Ishikawa (cell line): ENCODE measurements around the gene MRPL43.

Experiments
- CEBPB ChIP-seq: IDR thresholded peaks from 2 replicates; pipeline ENCODE4 v1.6.1; 2012
- EGR1 ChIP-seq: IDR thresholded peaks from 2 replicates; pipeline ENCODE4 v1.6.1; 2012
- EP300 ChIP-seq: IDR thresholded peaks from 2 replicates; pipeline ENCODE4 v1.6.1; 2012; ENCODE audit warnings: borderline replicate concordance
- RAD21 ChIP-seq: IDR thresholded peaks from 2 replicates; pipeline ENCODE4 v1.6.1; 2012; ENCODE audit warnings: low read depth
- REST ChIP-seq: IDR thresholded peaks from 2 replicates; pipeline ENCODE4 v1.6.1; 2012; ENCODE audit warnings: low read depth, mild to moderate bottlenecking

DNA sequence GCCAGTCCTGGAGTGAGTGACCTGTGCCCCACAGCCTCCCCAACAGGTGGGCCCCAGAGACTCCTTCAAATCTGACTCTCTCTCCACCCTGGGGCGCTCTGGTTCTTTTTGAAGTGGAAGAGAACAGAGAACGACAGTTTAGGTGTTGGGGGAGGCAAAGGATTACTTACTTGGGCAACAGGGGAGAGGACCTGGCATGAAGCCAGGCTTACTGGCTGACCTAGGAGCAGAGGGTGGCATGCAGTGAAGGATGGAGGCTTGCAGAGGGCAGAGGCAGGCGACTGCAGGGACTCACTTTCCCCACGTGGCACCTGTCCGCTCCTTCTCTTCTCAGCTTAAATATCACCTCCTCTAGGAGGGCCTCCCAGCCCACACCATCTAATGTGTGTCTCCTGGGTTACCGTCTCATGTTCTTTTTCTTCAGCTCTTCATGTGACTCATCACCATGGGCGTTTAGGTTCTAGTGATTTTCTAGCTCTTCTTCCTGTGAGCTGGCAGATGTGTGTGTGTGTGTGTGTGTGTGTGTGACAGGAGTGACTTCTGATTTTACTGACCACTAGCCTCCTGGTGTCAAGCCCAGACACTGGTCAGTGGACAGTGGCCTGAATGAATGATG, 27.8 kb upstream of the MRPL43 start:
- TF ChIP-seq EP300 (no peak), REST (no peak), EGR1 (no peak), RAD21 (no peak), CEBPB (no peak)
